CD4-positive, alpha-beta T cell (primary cell): ENCODE data around the gene CSNK1A1. TPM values are rescaled to one million over a fixed set of nuclear protein-coding genes. Genes with fewer than 3 reads are reported as not detected.

Experiments used
- ATAC-seq: fragments of 200-7000 bp; cut with Tn5 transposase; one replicate; pipeline ENCODE4 v1.10.0; 2022; ENCODE audit warnings: mild to moderate bottlenecking; ENCODE audit not compliant: poor library complexity
- CTCF ChIA-PET: fragments of 350-600 bp; sonication (Branson Sonifier 250); formaldehyde crosslinking; loops from one replicate; lab custom pipeline; 2021; ENCODE audit warnings: antibody characterized with exemption, inconsistent platforms; lab: Charles Lee
- POLR2A ChIA-PET: fragments of 350-600 bp; sonication (Branson Sonifier 250); formaldehyde crosslinking; loops from one replicate; lab custom pipeline; 2021; ENCODE audit warnings: antibody characterized with exemption, inconsistent platforms; lab: Charles Lee
- DNase-seq, 14 experiments: peaks; one replicate each; pipeline ENCODE4 v3.0.0-alpha.2; 2013 to 2020; ENCODE audit warnings: mixed read lengths in 2 of 14
- H3K27ac ChIP-seq, 2 donors: one replicate each; pipeline versions ENCODE4 v1.5.1 to v1.7.0; 2013; ENCODE audit warnings: low read length in 2 of 2, low read depth in 1 of 2, mild to moderate bottlenecking in 1 of 2
- H3K27me3 ChIP-seq, 2 experiments: 1 replicate in 1 of 2; 2 replicates in 1 of 2; pipeline versions ENCODE4 v1.6.1 to v1.7.0; 2013; ENCODE audit warnings: low read length in 2 of 2, control low read depth in 1 of 2, mild to moderate bottlenecking in 1 of 2, moderate library complexity in 1 of 2; ENCODE audit not compliant: insufficient read depth in 2 of 2, control insufficient read depth in 1 of 2
- H3K36me3 ChIP-seq: one replicate; pipeline ENCODE4 v1.6.1; 2013; ENCODE audit warnings: low read length, control low read depth; ENCODE audit not compliant: insufficient read depth
- H3K4me1 ChIP-seq: one replicate; pipeline ENCODE4 v1.6.1; 2013; ENCODE audit warnings: low read length, control low read depth; ENCODE audit not compliant: insufficient read depth
- H3K4me3 ChIP-seq: one replicate; pipeline ENCODE4 v1.5.1; 2013; ENCODE audit warnings: mild to moderate bottlenecking, low read length, moderate library complexity
- H3K9me3 ChIP-seq, 2 experiments: 1 replicate in 1 of 2; 2 replicates in 1 of 2; pipeline versions ENCODE4 v1.6.1 to v1.7.0; 2013; ENCODE audit warnings: low read length in 2 of 2, mild to moderate bottlenecking in 2 of 2, control low read depth in 1 of 2, moderate library complexity in 1 of 2; ENCODE audit not compliant: control insufficient read depth in 1 of 2, insufficient read depth in 1 of 2
- H3K27ac Mint-ChIP-seq: one replicate; pipeline ENCODE4 v1.8.0; 2020; ENCODE audit warnings: mixed read lengths
- H3K27me3 Mint-ChIP-seq: one replicate; pipeline ENCODE4 v1.8.0; 2021; ENCODE audit warnings: mixed read lengths
- H3K36me3 Mint-ChIP-seq: one replicate; pipeline ENCODE4 v1.8.0; 2021; ENCODE audit warnings: low read depth, mixed read lengths
- H3K4me1 Mint-ChIP-seq: one replicate; pipeline ENCODE4 v1.8.0; 2021; ENCODE audit warnings: low read depth, mixed read lengths
- H3K4me3 Mint-ChIP-seq: one replicate; pipeline ENCODE4 v1.8.0; 2020; ENCODE audit warnings: mild to moderate bottlenecking, mixed read lengths
- H3K9me3 Mint-ChIP-seq: one replicate; pipeline ENCODE4 v1.8.0; 2020; ENCODE audit warnings: mixed read lengths
- CTCF ChIP-seq: fragments of 200-600 bp; IDR thresholded peaks from one replicate; pipeline ENCODE4 v1.8.0; 2022; ENCODE audit warnings: antibody characterized with exemption, mild to moderate bottlenecking
- intact Hi-C, 2 experiments: fragments of 100-400 bp; cut with DNase I in 1 of 2; cut with micrococcal nuclease in 1 of 2; formaldehyde crosslinking; loops; one replicate each; pipeline versions ENCODE4 v1.15.1 to v1.9.0; 2023 to 2025; cut with DNase I, micrococcal nuclease
- total RNA-seq, 174 experiments: library from RNA in 2 of 174; stranded (reverse) in 2 of 174; gene quantifications; one replicate each; pipeline ENCODE4 v1.2.3 and lab custom pipeline; 2021 to 2026

CSNK1A1 gene
- total RNA-seq, 2 experiments from 2014 or later = 201 to 217 TPM

GRCh38 chr5:149459891-149460290 lies 91.3 kb downstream of the CSNK1A1 start:
- CTCF ChIA-PET = no interaction called here
- H3K36me3 Mint-ChIP-seq = no peaks in the 10 kb centered on the region
- H3K4me1 Mint-ChIP-seq = no peaks in the 10 kb centered on the region
- ATAC-seq (no peak), DNase-seq (no peak)
- no peak overlapping the region for H3K27ac ChIP-seq
- intact Hi-C loops = no loop called here
- no peak overlapping the region for H3K27ac Mint-ChIP-seq
- H3K9me3 ChIP-seq = no peaks in the 10 kb centered on the region
- no peaks in the 10 kb centered on the region for H3K9me3 Mint-ChIP-seq
- H3K4me1 ChIP-seq = no peaks in the 10 kb centered on the region
- H3K27me3 ChIP-seq = no peaks in the 10 kb centered on the region
- H3K4me3 ChIP-seq = no peak overlapping the region
- no peak for TF ChIP-seq CTCF
- POLR2A ChIA-PET = no interaction called here
- no peaks in the 10 kb centered on the region for H3K36me3 ChIP-seq
- H3K27me3 Mint-ChIP-seq = no peaks in the 10 kb centered on the region
- H3K4me3 Mint-ChIP-seq = no peak overlapping the region

- H3K4me1 Mint-ChIP-seq = no peaks in the 10 kb centered on the region
- intact Hi-C loops = no loop called here
- H3K9me3 ChIP-seq = no peaks in the 10 kb centered on the region
- H3K4me3 ChIP-seq = no peak overlapping the region
- POLR2A ChIA-PET = no interaction called here
- TF ChIP-seq CTCF = no peak
- no peaks in the 10 kb centered on the region for H3K27me3 ChIP-seq
- ATAC-seq (no peak), DNase-seq (no peak)
- H3K4me3 Mint-ChIP-seq = no peak overlapping the region
- no peaks in the 10 kb centered on the region for H3K27me3 Mint-ChIP-seq
- H3K36me3 ChIP-seq = no peaks in the 10 kb centered on the region
- no peaks in the 10 kb centered on the region for H3K36me3 Mint-ChIP-seq
- no peaks in the 10 kb centered on the region for H3K9me3 Mint-ChIP-seq
- no peak overlapping the region for H3K27ac ChIP-seq
- CTCF ChIA-PET = no interaction called here
- H3K27ac Mint-ChIP-seq = no peak overlapping the region
- H3K4me1 ChIP-seq = no peaks in the 10 kb centered on the region
These were observed 93.9 kb downstream of the CSNK1A1 start for GRCh38 chr5:149457393-149457763.

- Histone ChIP-seq H3K4me3 (no peak overlapping the region), H3K9me3 (no peaks in the 10 kb centered on the region), H3K36me3 (no peaks in the 10 kb centered on the region), H3K4me1 (no peaks in the 10 kb centered on the region), H3K27me3 (no peaks in the 10 kb centered on the region), H3K27ac (no peak overlapping the region)
- POLR2A ChIA-PET = no interaction called here
- DNase-seq (no peak), ATAC-seq (no peak)
- Mint-ChIP-seq H3K4me3 (no peak overlapping the region), H3K27ac (no peak overlapping the region), H3K9me3 (no peaks in the 10 kb centered on the region), H3K27me3 (no peaks in the 10 kb centered on the region), H3K36me3 (no peaks in the 10 kb centered on the region), H3K4me1 (no peaks in the 10 kb centered on the region)
- intact Hi-C loops = no loop called here
- no peak for TF ChIP-seq CTCF
- CTCF ChIA-PET = no interaction called here
These were observed 94.4 kb downstream of the CSNK1A1 start for GRCh38 chr5:149456597-149457392.
